ENCODE measurements around the gene C1orf159. TPM values are rescaled to one million over a fixed set of nuclear protein-coding genes. Genes with fewer than 3 reads are reported as not detected.

The C1orf159 gene
- total and polyA plus RNA-seq, 2 of the 8 experiments (the other 6 are each of a cell fraction or from before 2014, with no cell fraction given) = 10.0 to 10.9 TPM

DNA sequence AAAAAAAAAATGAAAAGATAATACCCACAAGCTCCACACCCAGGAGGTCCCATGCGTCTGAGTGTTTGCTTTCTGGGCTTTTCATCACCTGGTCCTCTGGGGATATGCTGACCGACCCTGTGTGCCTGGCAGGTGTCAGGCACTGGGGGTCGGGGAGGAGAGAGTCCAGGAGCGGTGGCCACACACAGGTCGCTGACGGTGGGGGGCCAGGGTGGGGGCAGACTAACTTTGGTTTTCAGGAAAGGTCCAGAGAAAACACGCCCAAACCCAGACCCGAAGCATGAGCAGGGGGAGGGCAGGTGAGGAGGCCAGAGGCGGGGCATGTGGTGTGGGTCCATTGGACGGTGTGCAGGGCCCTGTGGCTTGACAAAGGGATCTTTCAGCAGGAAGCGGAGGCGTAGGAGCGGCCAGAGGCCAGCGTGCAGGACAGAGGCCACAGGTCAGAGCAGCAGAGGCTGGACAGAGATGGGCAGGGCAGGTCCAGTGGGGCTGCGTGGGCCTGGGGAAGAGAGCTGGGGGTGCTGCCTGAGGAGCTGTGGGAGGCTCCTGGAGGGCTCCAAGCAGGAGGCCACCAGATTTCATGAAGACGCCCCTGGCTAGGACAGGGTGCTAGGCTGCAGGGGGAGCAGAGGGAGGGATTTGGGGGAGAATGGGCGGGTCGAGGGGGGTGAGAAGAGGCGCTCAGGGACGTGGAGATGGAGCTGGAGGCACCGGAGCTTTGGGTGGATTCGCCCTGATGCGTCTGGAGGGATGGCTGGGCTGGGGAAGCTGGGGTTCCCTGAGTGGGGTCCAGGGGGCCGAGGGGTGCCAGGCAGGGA lies 57.6 kb downstream of the C1orf159 start:
- no peak for FAIRE-seq
- ChIA-PET POLR2A (ENCODE audit: partially characterized antibody) (interaction anchor here (0.7 to 6.9 kb wide), 10 partner anchors 7 to 253 kb away, joined by 3 to 70 read pairs (median 4); no protein-coding TSS in a partner anchor), CTCF (ENCODE audit: partially characterized antibody) (interaction anchor here (0.7 to 10.2 kb wide), 14 partner anchors 10 to 233 kb away, joined by 3 to 70 read pairs (median 6); partner anchors contain the start of gene ISG15)
- H2BK120ac ChIP-seq (replicated peaks; ENCODE audit: low read depth, low read length) = no peak overlapping the region
- H3K4me2 ChIP-seq (ENCODE audit: insufficient read depth in 1 of 2, low read depth in 2 of 2, low read length in 2 of 2) = peak overlapping the region; percentile 42 to 98
- H3K18ac ChIP-seq (ENCODE audit: extremely low read depth, low read length) = no peak overlapping the region
- 69% methylated on average over 14 of the region's 24 CpGs; no CpG with 5 or more reads in 1 of the 2 experiments for WGBS, 2 experiments (ENCODE audit: extremely low coverage in 1 of 2, insufficient coverage in 1 of 2, insufficient read length in 1 of 2, insufficient replicate concordance in 2 of 2, low coverage in 1 of 2, low lambda C conversion rate in 2 of 2, missing lambda C conversion rate in 1 of 2)
- H3K36me3 ChIP-seq (ENCODE audit: control insufficient read depth in 2 of 4, insufficient read depth in 4 of 4, low read length in 3 of 4) = peaks cover 0 to 22% (median 8%) of the 10 kb centered on the region in 4 experiments; a peak in 5 of 8 replicates
- peaks cover 9 to 45% (median 32%) of the 10 kb centered on the region in 4 experiments for H3K27me3 ChIP-seq (replicated peaks in 1 of 4; ENCODE audit: control insufficient read depth in 3 of 4, extremely low read depth in 1 of 4, insufficient read depth in 3 of 4, low read length in 3 of 4)
- no peaks in the 10 kb centered on the region for H3K9me3 ChIP-seq (ENCODE audit: insufficient read depth in 2 of 2, low read depth in 1 of 2, low read length in 1 of 2)
- H2BK5ac ChIP-seq (ENCODE audit: low read depth, low read length) = no peak overlapping the region
- H3K4me1 ChIP-seq (replicated peaks in 1 of 4; ENCODE audit: control insufficient read depth in 3 of 4, insufficient read depth in 4 of 4, low read length in 3 of 4) = peaks cover 0 to 12% (median 6%) of the 10 kb centered on the region in 4 experiments; a peak in 5 of 7 replicates
- H4K5ac ChIP-seq (ENCODE audit: insufficient read length, low read depth, low read length) = no peak overlapping the region
- H2BK15ac ChIP-seq (ENCODE audit: low read length) = no peak overlapping the region
- peak overlapping the region; percentile 43 to 76 (median 48); a peak in 6 of 8 replicates for H3K4me3 ChIP-seq (ENCODE audit: extremely low read depth in 1 of 4, insufficient read depth in 2 of 4, low read depth in 3 of 4, low read length in 4 of 4)
- no peak for DNase-seq (ENCODE audit: low read depth in 1 of 2, low spot score in 2 of 2)
- no peak overlapping the region for H3K56ac ChIP-seq (replicated peaks; ENCODE audit: insufficient read length, low read depth, low read length)
- H3K14ac ChIP-seq (ENCODE audit: insufficient read length) = no peak overlapping the region
- no peak overlapping the region for H3K4ac ChIP-seq (replicated peaks; ENCODE audit: insufficient read length, low read depth, low read length)
- peaks cover 0 to 19% of the 10 kb centered on the region in 2 experiments for H4K20me1 ChIP-seq (replicated peaks in 1 of 2; ENCODE audit: control insufficient read depth in 1 of 2, insufficient read depth in 2 of 2, low read length in 2 of 2)
- H4K91ac ChIP-seq (replicated peaks; ENCODE audit: insufficient read length, low read length) = no peak overlapping the region
- H3K23me2 ChIP-seq (ENCODE audit: low read depth, low read length) = peaks cover 7% of the 10 kb centered on the region; the same call in 1 of the 2 replicates
- no peaks in the 10 kb centered on the region for H3K79me2 ChIP-seq (ENCODE audit: control insufficient read depth in 1 of 2, insufficient read depth in 2 of 2, low read length in 2 of 2)
- H3K9ac ChIP-seq (replicated peaks in 1 of 4; ENCODE audit: extremely low read depth in 1 of 4, low read depth in 3 of 4, low read length in 3 of 4) = no peak overlapping the region
- H2BK12ac ChIP-seq (ENCODE audit: low read depth, low read length) = 0 out of 2 replicates have a peak overlapping the region, but pooled peaks have one; percentile 17
- no peak overlapping the region for H2AK5ac ChIP-seq (ENCODE audit: low read depth, low read length)
- H4K8ac ChIP-seq (ENCODE audit: extremely low read depth, insufficient read depth, low read length) = peak overlapping the region; percentile 18; the same call in 1 of the 2 replicates
- H2BK20ac ChIP-seq (ENCODE audit: low read length) = no peak overlapping the region
- H3K79me1 ChIP-seq (ENCODE audit: low read depth, low read length) = no peaks in the 10 kb centered on the region
- H3K27ac ChIP-seq (ENCODE audit: low read depth, low read length) = no peak overlapping the region
- H2AFZ ChIP-seq (ENCODE audit: low read length) = no peak overlapping the region
- no peak overlapping the region for H3K23ac ChIP-seq (ENCODE audit: insufficient read length)
- TF ChIP-seq SP2 (IDR thresholded peaks at IDR 0.05; ENCODE audit: low read length) (no peak), GTF2F1 (IDR thresholded peaks at IDR 0.05; ENCODE audit: borderline replicate concordance, low read depth, low read length) (no peak), HDAC6 (IDR thresholded peaks at IDR 0.05; ENCODE audit: low read depth, low read length) (no peak), RFX5 (IDR thresholded peaks at IDR 0.05; ENCODE audit: borderline replicate concordance, low read depth, low read length) (no peak), KDM1A (IDR thresholded peaks at IDR 0.05; ENCODE audit: borderline replicate concordance, low read length) (no peak), TBP (IDR thresholded peaks at IDR 0.05; ENCODE audit: low read depth, low read length) (no peak), SUZ12 (IDR thresholded peaks at IDR 0.05; ENCODE audit: low read length) (no peak), POLR2AphosphoS5 (IDR thresholded peaks at IDR 0.05; ENCODE audit: low read depth, low read length) (no peak), CBX5 (IDR thresholded peaks at IDR 0.05; ENCODE audit: low read depth, low read length) (no peak)
- TF ChIP-seq, protein P1, sequence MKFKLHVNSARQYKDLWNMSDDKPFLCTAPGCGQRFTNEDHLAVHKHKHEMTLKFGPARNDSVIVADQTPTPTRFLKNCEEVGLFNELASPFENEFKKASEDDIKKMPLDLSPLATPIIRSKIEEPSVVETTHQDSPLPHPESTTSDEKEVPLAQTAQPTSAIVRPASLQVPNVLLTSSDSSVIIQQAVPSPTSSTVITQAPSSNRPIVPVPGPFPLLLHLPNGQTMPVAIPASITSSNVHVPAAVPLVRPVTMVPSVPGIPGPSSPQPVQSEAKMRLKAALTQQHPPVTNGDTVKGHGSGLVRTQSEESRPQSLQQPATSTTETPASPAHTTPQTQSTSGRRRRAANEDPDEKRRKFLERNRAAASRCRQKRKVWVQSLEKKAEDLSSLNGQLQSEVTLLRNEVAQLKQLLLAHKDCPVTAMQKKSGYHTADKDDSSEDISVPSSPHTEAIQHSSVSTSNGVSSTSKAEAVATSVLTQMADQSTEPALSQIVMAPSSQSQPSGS (IDR thresholded peaks at IDR 0.05; ENCODE audit: low read length) = no peak

Data from H1 (cell line).